Ovary (tissue), 3 donors: ENCODE measurements around the gene CIROP.

ENCODE experiments used
- CTCF ChIP-seq, 3 donors: fragments of 450-650 bp in 2 of 3; fragments of 200-600 bp in 1 of 3; IDR thresholded peaks; one replicate each; pipeline versions ENCODE4 v1.5.1 to v1.8.0; 2016 to 2022; ENCODE audit warnings: antibody characterized with exemption in 3 of 3, mild to moderate bottlenecking in 1 of 3
- EP300 ChIP-seq: sonication (generic); formaldehyde crosslinking; IDR thresholded peaks from one replicate; pipeline ENCODE4 v1.6.1; 2017; ENCODE audit warnings: antibody characterized with exemption
- POLR2A ChIP-seq: fragments of 450-650 bp; IDR thresholded peaks from one replicate; pipeline ENCODE4 v1.6.1; 2017; ENCODE audit warnings: antibody characterized with exemption, mild to moderate bottlenecking, moderate library complexity
- donor health status: DM: no; HTN: no; CAD: no.

GRCh38 chr14:23103581-23103980 lies 1.2 kb downstream of the CIROP start:
- TF ChIP-seq CTCF (IDR thresholded peaks at IDR 0.05) (no peak), EP300 (no peak), POLR2A (no peak)
